Hematopoietic multipotent progenitor cell treated with erythropoietin and hydrocortisone succinate and interleukin-3 and kit ligand, for 8 days (in vitro differentiated cells): ENCODE data around the gene ADAMTSL3.
"Not testable (repeated sequence)": the region's sequence is repeated elsewhere in the genome, so short reads cannot be mapped to it uniquely, and the experiment has no call there.

Source experiments
- DNase-seq: peaks from one replicate; pipeline ENCODE4 v3.0.0-alpha.2; 2015

The ADAMTSL3 gene

DNA sequence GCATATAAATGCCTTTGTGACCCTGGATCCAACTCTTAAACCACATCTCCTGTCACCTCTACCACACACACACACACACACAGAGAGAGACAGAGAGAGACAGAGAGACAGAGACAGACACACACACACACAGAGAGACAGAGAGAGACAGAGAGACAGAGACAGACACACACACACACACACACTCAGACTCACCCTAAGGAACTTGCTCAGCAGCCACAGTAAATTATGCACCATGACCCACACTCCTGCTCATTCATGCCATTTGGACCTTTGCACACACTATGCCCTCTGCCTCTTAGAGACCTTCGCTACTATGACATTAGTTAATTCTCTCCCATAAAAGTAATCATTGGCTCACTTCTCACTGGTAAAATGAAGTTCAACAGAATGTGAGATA, 275.7 kb downstream of the ADAMTSL3 start:
- DNase-seq: no peak

DNA sequence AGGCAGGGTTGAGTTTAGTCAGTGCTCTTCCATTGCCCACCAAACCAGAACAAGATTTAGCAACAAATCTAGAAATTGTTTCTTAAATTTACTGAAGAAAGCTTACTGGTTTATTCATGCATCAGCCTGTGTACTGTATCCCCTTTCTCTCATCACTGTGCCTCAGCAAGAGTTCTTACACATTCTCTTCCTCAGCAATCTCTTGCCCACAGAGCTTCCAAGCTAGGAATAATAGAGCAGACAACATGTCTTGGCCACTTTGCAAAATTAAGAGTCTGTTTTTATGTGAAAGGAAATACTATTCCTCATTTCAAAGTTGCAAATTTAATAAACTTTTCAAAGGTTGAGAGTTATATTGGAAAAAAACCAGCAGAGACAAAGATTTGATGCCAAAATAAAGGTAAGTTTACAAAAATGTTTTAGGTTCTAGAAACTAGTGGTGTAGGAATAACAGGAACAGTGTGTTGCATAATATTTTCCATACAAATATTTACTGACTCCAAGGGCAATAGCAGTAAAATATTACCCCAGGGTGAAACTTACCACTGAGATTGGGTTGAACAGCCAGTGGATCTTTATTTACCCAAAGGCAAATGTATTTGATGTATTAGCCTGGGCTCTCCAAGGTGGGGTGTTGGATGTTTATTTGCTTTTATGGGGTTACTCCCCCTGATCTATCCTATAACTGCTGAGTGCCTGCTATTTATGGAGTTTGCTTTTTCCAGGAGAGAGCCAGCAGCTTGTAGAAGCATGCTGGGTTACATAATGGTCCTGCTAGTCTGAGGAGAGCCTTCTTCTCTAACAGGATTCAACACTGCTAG, 276.7 kb downstream of the ADAMTSL3 start:
- DNase-seq: no peak

- DNase-seq: no peak
These were observed 281.9 kb downstream of the ADAMTSL3 start for GRCh38 chr15:83935774-83936173.

GRCh38 chr15:83940136-83940535, 286.2 kb downstream of the ADAMTSL3 start:
- DNase-seq: no peak

DNA sequence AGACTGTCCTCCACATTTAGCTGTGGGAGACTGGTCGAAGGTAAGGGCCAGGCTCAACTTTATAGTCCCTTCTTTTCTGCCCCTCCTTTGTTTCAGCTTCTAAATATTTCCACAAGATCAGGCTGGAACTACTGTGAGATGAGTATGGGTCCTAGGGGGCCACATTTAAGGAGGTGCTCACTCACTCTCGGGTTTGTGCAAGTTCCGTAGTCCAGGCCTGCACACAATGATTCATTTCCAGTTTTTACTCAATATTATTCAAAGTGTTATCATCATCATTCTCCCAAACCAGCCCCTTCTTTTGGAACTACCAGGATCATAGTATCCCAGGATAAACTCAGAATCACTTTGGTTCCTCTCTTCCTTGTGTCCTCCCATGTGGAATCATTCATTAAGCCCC, 289.1 kb downstream of the ADAMTSL3 start:
- DNase-seq: no peak

DNA sequence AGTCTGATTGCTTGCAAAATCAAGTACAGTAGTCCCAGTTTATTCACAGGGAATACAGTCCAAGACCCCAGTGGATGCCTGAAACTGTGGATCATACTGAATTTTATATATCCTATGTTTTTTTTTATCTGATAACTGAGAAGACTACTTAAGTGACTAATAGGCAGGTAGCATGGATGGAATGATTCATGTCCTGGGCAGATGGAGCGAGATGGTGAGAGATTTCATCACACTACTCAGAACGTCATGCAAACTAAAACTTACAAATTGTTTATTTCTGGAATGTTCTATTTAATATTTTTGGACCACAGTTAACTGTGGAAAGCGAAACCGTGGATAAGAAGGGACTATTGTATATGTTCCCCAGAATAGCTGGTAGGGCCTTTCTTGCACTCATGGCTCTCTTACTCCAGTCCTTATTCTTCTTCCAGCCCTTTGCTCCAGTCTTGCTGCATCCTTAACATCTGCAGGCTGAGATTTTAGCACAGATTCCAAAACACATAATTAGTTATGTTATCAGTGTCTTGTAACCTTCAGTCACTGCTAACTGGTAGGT, 290.0 kb downstream of the ADAMTSL3 start:
- DNase-seq: no peak

- DNase-seq: no peak
These were observed 293.2 kb downstream of the ADAMTSL3 start for GRCh38 chr15:83947156-83947555.

GRCh38 chr15:83954506-83954905, 300.6 kb downstream of the ADAMTSL3 start:
- DNase-seq: no peak

GRCh38 chr15:83955806-83956265, 301.9 kb downstream of the ADAMTSL3 start:
- no peak for DNase-seq

DNA sequence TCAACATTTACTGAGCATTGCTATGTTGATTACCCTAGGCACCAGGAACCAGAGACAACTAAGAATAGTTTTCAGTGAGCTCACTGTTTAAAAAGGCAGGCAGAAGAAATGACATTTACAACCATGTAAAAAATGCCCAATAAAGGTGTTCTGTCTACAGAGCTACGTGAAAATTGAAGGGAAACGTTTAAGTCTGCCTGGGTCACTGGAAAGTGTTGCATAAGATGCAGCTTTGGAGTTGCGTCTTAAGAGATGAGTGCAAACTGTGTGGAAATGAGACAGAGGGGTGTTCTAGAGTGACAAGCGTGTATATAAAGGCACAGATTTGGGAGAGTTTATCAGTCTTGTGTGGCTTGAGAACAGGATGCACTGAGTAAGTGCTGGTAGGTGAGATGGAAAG, 303.0 kb downstream of the ADAMTSL3 start:
- no peak for DNase-seq

- no peak for DNase-seq
These were observed 305.6 kb downstream of the ADAMTSL3 start for GRCh38 chr15:83959477-83959876.

DNA sequence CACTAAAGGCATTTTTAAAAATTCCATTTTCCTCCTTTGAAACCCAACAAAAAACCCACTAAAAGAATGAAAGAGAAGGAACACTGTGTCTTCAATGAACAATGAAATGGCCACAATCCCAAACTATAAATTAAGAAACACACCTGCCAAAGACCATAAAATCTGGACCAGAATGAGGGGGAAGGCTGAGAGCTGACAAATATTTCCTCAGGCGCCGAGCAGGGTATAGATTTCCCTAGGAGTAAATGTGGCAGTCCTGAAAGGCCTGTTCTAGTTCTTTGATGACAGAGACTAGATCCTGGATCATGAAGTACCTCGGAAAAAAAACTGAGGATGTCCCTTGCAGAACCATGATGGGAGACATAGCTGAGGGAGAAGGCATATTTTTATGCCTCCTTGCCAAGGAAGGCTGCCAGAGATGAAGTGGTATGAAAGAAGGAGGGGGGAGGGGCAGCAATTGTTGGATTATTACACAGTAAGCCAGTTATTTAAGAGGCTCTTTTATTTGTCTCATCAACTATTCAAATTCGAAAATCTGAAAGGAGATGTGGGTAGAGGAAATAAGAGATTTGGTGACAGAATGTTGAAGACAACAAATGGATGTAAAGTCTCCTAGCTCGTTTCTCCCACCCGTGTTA, 306.4 kb downstream of the ADAMTSL3 start:
- DNase-seq: no peak

- no peak for DNase-seq
These were observed 307.4 kb downstream of the ADAMTSL3 start for GRCh38 chr15:83961311-83961710.

GRCh38 chr15:83964967-83965366, 311.0 kb downstream of the ADAMTSL3 start:
- DNase-seq: not testable (repeated sequence)

DNA sequence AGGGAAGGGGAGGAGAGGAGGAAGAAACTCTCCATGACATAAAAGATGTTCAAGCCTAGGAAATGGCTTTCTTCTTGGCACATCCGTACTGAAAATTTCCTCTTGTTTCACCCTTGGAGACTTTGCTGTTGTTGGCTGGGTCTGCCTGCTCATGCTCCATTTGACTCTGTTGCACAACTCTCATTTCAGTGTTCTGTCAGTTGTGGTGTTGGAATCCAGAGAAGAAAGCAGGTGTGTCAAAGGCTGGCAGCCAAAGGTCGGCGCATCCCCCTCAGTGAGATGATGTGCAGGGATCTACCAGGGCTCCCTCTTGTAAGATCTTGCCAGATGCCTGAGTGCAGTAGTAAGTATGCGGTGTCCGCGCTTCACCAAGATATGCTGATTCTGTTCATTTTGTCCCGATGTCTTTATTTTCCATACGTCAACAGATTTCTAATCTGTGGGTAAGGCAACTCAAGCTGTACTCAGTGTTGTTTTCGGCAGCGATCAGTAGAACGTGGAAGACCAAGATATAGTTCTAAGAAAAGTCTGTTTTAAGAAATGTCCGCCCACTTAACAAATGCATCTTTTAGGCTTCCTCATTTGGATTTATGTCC, 316.5 kb downstream of the ADAMTSL3 start:
- DNase-seq: no peak

DNA sequence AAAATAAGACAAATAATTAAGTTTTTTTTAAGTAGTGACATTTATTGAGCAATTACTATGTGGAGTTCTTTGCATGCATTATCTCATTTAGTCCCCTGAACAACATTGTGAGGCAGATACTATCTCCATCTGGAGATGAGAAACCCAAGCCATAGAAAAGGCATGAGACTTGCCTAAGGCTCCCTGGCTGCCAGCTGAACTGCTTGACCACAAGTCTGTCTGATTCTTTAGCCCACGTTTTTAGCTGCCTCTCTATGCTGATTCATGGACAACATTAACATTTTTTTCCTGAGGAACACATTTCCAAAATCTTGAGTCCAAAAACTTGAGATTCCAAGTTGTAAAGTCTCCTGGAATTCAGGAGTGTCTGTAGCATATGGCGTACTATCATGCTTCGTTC, 318.1 kb downstream of the ADAMTSL3 start:
- DNase-seq: no peak

- no peak for DNase-seq
These were observed 319.9 kb downstream of the ADAMTSL3 start for GRCh38 chr15:83973816-83974215.

GRCh38 chr15:83977992-83978391, 324.1 kb downstream of the ADAMTSL3 start:
- no peak for DNase-seq

- DNase-seq: no peak
These were observed 324.7 kb downstream of the ADAMTSL3 start for GRCh38 chr15:83978588-83978987.

DNA sequence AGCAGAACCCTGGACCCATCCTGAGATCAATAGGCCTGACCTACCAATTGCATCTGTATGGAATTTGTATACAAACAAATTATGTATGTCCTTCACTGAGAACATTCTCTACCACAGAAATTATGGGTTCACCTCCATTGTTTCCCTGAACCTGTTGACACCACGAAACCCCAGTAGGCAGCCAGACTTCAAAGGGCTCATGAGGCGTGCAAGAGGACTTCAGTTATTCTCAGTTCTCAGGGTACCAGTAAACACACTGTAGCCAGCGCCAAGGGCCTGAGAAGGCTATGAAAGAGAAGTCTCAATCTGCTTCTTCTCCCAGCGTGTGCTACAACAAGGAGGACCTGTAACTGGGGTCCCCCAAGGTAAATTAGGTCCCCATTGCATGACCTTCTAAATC, 326.7 kb downstream of the ADAMTSL3 start:
- DNase-seq: no peak

GRCh38 chr15:83982748-83983147, 328.8 kb downstream of the ADAMTSL3 start:
- DNase-seq: no peak

GRCh38 chr15:83983634-83984458, 329.9 kb downstream of the ADAMTSL3 start:
- no peak for DNase-seq

DNA sequence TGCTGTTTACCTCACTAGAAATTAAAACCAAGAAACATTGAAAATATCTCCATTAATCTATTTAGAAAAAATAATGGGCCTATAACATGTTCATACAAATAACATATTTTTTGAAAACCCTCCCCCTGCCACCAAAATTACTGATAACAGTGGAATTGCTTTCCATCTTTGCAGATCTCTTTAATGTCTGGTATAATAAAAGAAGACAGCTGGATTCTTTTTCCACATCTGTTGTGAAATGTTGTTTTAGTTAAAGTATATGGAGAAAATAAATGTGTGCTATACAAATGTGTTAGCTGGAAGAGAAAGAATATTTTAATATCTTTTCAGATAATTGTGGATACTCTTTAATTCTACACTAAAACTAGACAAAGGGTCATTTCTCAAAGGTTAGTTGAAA, 330.7 kb downstream of the ADAMTSL3 start:
- no peak for DNase-seq
